ENCODE measurements around the gene CCKAR.

DNA sequence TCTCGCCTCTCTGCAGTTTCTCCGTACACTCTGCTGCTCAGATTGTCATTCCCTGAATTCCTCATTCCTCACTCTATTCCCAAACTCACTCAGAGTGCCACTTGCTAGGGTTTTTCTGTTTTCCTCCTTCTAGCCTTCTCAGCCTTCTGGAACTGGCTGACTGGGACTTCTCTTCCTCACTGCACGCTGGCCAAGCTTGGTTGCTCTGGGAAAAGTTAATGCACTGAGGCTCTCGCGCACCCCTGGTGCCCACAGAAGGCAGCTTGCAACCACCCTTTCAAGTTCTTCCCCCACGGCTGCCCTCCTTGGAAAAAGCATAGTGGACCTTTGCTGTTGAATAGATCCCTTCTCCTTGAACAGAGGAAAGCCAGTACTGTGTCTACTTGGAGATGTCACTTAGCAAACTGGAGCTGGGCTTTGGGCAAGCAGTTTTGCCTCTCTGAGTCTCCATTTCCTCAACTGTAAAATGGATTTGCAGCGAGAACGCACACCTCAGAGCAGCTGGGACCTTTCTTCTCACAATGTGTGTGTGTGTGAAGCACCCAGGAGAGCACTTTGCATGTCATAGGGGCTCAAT is 6.0 kb upstream of the CCKAR start:
- TF ChIP-seq, protein P1, sequence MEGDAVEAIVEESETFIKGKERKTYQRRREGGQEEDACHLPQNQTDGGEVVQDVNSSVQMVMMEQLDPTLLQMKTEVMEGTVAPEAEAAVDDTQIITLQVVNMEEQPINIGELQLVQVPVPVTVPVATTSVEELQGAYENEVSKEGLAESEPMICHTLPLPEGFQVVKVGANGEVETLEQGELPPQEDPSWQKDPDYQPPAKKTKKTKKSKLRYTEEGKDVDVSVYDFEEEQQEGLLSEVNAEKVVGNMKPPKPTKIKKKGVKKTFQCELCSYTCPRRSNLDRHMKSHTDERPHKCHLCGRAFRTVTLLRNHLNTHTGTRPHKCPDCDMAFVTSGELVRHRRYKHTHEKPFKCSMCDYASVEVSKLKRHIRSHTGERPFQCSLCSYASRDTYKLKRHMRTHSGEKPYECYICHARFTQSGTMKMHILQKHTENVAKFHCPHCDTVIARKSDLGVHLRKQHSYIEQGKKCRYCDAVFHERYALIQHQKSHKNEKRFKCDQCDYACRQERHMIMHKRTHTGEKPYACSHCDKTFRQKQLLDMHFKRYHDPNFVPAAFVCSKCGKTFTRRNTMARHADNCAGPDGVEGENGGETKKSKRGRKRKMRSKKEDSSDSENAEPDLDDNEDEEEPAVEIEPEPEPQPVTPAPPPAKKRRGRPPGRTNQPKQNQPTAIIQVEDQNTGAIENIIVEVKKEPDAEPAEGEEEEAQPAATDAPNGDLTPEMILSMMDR (conservative IDR thresholded peaks at IDR 0.05; ENCODE audit: low read length): no peak
- TF ChIP-seq EZH2phosphoT487 (IDR thresholded peaks at IDR 0.05; ENCODE audit: borderline replicate concordance, low read depth, low read length): no peak

Measured in OCI-LY7 (cell line).